GM18519 (cell line): ENCODE measurements around the gene C15orf40.
A peak's percentile ranks its signal among the peaks of the same experiment; 100 is the strongest.

ENCODE experiments used
- ATAC-seq: cut with Tn5 transposase; IDR thresholded peaks from one replicate; pipeline ENCODE4 v1.9.1; 2021; ENCODE audit warnings: mild to moderate bottlenecking, moderate library complexity; ENCODE audit not compliant: unreplicated experiment, low FRiP score

Gene C15orf40

DNA sequence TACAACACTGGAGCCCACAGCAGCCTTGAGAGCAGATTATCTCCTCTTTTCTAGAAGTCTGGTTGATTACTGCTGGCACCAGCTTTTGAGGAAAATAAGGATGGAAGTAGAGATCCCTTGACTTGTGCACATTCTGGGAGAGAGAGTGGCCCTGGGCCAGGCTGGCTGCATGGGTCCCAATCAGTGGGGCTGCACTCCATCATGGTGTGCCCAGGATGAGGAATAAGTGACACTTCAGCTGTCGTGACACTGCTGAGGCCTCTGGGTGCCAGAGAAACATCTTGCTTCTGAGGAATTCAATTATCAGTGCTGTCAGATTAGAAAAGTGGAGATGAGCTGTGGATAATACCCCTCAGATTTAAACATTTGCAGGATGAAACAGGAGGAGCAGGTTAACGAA lies 16.4 kb downstream of the C15orf40 start:
- ATAC-seq: no peak

DNA sequence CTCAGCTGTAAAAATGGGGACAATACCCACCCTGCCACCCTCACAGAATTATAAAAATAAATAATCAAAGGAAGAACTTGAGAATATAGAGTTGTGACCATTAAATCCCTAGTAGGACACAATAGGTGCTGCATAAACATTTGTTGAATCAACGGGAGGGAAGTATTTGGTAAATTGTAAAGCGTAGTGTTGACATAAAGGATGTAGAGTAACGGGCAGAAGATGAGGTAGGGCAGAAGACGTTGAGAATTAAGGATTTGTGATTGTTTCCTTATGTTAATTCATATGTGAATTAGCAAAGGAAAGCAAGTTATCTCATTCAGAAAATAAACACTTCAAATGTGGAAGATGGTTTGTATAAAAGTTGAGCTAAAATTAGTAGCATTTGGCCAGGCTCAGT lies 18.3 kb downstream of the C15orf40 start:
- no peak for ATAC-seq

DNA sequence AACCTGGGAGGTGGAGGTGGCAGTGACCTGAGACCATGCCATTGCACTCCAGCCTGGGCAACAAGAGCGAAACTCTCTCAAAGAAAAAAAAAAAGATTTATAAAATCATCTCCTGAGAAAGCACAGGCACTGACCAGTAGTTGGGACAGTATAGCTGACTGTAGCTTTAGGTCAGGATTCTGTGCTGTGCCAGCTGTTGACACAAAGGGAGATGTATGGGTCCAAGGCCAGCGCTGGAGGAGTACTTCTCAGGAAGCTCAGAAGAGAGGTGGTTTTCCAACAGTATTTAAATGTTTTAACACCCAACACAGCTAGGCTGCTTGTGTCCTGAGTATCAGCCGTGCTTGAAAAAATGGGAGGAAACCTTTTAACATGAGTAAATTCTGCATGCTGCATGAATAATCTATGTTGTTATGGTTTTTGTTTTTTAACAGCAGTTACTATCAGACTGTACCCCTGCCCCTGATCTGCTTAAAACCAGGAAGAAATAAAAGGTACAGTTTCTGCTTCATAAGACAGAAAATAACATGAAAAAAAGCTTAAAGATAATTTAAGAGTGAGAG lies 18.9 kb downstream of the C15orf40 start:
- no peak for ATAC-seq

DNA sequence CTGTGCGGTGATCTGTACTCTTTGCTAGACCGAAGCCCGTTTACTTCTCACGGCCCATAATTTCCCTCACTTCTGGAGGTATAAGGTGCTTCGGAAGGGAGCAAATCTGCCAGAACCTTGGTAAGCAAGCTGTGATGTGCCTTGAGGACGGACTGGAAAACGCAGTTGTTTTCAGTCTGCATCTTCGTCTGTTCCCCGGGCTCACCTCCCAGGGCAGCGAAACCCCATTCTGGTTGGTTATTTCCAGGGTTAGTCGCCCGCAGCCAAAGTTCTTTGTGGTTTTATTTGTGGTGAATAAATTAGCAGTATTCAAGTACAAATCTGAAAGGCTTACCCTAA lies 25.0 kb downstream of the C15orf40 start:
- no peak for ATAC-seq

DNA sequence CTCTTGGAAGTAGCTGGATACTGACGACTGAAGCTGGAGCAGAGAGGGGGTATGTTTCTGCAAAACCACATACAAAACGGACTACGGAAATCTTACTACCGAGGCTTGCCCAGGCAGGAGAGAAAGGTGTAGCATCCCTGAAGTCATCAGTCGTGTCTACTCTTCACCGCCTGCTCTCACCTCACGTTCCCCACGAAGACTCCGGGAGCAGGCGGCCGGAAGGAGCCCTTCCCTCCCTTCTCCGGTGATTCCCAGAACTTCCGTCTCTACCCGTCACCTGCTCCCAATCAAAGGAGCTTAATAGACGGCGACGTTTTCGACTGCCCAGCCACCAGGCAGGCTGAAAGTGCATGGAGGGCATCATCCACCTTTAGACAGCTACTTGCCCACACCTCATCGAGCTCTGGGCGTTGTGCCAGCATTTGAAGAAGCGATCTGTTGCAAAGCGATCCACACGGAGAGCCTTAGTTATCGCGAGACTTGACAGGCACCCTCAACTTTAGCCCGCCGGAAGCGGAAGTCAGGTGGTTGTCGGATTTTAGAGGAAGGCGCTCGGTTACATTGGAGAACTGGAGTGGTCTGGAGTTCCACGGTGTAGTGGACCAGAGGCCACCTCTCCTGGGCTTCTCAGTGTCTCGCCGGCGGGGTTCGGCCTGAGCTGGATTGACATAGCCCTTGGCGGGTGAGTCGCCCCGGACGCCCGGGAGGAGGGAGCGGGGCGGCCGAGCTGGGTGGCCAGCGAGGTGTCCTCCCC lies 25.6 kb downstream of the C15orf40 start, which contains the start of gene RAMAC:
TSS of gene RAMAC (plus strand) at position 523 of the 754 bp plus-strand sequence. CDS start 2,809 bp downstream, outside the sequence.
- peak; percentile 88 for ATAC-seq

DNA sequence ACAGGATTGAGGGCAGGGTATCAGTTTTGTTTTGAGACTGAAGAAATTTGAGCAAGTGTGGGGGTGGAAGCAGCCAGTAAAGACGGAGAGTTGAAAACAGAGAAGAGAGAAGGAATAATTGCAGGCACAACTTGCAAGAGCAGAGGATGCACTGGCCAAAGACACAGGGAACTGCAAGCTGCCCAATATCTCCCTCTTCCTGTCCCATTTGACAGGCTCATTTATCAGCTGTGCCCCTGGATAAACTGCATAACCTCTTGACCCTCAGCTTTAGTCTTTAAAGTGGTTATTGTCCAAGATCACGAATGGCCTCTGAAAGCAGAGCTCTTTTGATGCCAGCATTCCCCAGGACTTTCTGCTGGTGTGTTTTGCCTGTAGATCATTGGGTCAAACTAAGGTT lies 30.5 kb downstream of the C15orf40 start:
- no peak for ATAC-seq

DNA sequence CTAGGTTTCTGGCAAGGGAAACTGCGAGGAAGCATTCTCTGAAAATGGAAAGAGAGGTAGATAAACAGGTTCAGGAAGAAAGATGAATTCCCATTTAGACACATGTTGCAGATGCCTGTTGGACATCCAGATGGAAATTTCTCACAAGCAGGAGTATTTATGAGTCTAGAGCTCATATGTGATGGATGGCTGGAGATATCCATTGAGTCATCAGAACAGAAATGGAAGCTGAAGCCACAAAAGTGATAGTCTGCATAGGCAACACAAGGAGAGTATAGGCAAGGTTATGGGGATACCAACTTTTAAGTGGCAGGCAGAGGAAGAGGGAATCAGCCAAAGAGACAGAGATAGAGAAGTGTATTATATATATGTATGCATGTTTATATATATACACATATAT lies 31.7 kb downstream of the C15orf40 start:
- no peak for ATAC-seq

DNA sequence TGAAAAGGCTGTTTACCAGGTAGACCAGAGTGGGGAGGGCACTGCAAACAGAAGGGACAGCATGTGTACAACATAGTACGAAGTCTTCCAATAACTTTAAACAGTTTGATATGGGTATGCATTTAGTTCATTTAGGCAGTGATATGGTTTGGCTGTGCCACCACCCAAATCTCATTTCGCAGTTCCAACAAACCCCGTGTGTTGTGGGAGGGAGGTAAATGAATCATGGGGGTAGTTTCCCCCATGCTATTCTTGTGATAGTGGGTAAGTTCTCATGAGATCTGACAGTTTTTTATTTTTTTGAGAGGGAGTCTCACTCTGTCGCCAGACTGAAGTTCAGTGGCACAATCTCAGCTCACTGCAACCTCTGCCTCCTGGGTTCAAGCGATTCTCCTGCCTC lies 33.0 kb downstream of the C15orf40 start:
- no peak for ATAC-seq

DNA sequence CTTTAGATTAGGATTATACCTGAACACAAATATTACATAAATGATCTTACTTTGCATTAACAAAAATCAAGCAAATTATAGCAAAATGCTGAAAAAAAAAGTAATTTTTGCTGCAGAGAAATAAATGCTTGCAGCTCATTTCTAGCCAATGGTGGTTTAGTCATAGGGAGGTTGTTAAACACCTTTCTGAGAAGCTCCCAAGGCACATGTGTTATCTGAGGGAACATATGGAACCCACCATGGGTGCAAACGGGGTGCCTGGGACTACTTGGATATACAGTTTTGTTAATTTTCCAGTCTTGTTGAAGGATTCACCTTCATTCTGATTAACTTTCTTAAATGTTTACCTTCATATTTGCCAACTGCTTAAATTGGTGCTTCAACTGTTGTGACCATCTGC lies 34.4 kb downstream of the C15orf40 start:
- ATAC-seq: no peak

DNA sequence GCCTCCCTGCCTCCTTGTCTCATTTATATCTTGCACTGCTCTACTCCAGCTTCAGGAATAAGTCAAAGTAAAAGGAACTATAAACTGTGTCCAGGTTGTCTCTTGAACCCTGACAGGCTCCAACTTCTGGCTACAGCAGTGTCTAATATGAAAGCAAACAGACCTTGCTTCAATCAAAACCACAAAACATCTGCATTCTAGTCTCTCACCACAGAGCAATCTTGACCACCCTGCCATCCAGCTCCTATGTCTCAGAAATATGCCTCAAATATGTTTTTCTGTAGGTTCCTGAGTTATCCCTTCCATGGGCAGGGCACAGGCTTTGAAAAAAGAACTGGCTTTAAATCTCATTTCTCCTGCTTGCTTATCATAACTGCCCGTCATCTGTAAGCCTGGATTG lies 38.4 kb downstream of the C15orf40 start:
- ATAC-seq: no peak

DNA sequence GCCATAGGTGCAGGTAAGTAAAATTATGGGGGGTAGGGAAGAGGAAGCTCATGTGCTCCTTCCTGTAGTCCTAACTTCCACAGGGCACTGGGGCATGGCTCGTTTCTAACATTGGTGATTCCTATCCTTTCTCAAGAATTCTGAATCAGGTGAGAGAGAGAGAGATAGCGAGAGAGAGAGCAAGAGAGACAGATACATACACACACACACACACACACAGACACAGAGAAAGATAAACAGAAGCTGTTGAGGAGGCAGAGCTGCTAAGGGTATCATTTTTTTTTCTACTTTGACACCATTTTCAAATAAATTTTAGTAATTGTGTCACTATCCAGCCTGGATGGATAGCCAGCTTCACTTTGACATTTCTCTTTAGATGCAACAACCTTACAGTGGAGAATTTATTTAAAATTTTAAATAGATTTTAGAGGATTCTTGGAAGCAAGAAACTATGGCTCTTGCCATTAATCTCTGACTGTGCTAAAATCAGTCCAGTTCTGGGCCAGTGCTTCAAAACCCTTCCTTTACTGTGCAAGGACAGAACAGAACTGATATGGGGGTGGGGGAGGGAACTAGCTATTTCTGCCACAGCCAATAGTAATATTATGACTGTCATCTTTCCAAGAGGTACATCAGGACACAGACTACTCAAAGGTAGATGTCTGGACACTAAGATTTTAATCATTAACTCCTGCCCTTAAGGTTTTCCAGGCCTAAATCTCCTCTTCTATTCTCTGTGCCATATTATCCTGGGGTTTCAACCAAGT lies 40.0 kb downstream of the C15orf40 start:
- ATAC-seq: no peak

DNA sequence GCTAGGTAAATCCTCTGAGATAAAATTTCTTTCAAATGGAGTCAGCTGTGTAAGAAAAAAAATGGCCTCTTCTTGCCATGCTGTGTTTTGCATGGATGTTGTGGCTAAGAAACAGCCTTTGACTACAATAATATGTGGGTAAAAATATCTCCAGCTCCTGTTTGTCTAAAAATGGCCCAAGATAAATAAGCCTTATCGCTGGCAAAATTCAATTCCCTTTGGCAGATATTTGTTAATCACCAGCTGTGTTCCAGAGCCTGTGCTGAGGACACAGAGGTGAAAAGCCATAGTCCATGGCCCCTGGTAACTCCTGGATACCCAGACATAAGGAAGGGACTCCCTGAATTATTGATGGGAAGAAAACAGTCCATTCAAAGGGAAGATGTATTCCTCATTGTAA lies 40.7 kb downstream of the C15orf40 start:
- no peak for ATAC-seq

DNA sequence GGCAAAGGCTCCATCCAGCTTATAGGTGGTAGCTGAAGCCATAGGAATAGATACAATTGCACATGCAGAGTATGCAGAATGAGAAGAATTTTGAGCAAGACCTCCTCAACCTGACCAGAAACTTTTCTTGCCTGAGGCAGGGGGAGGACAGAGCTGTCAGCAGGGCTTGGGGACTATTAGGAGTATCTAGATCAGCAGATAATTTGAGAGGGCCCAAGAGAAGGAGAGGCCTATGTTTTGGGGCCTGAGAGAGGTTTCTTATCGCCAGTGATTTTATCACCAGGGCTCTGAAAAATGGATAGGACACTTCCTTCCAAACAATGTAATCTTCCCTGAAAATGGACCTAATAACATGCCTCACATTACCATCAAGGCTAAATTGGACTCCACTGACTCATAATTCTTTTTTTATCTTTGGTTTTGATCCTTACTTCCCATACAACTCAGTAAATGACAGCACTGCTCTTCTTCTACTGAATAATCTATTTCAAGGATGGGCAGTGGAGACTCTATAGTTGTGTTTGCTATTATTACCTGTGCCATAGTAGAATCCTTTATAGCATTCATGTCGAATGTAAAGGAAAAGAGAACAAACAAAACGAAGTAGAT lies 41.3 kb downstream of the C15orf40 start:
- ATAC-seq: no peak

DNA sequence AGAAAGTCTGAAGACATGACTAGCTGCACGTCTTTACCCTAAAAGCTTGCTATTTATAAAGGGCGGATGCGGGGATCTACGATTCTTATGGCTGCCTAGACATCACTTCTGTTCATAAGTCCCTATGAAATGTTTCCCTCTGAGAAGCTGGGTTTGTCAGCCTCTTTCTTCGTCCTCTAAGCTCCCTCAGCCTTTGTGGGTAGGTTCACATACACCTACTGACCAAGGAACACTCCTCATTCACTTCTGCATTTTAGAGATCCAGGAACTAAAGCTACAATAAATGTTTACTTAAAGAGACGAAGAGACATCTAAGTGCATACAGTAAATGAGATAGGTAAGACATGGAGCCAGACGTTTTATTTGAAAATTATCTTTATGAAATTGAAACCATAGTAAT lies 42.1 kb downstream of the C15orf40 start:
- no peak for ATAC-seq

DNA sequence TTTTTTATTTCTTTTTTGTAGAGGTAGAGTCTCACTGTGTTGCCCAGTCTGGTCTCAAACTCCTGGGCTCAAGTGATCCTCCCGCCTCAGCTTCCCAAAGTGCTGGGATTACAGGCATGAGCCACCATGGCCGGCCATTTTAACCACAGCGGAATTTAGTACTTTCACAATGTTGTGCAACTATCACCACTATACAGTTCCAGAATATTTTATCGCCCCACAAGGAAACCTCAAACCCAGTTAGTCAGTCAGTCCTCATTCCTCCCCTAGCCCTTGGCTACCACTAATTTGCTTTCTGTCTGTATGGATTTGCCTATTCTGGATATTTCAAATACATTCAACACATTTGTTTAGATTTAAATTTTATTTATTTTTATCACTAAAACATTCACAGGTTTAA lies 43.4 kb downstream of the C15orf40 start:
- no peak for ATAC-seq

DNA sequence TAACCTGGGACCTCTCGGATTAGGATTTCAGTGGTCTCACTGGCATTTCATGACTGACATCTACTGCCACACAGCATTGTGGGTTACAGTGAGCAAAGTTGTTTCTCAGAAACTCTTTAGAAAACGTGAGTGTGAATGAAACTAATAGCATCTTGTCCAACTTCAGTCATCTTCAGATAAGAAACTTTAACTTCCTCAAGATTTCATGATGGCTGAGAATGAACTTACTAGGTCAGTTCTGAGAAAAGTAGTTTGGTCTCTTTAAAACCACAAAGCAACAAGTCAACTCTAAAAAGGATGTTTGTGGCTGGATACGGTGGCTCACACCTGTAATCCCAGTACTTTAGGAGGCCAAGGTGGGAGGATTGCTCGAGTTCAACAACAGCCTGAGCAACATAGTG lies 44.8 kb downstream of the C15orf40 start:
- peak; percentile 62 for ATAC-seq

DNA sequence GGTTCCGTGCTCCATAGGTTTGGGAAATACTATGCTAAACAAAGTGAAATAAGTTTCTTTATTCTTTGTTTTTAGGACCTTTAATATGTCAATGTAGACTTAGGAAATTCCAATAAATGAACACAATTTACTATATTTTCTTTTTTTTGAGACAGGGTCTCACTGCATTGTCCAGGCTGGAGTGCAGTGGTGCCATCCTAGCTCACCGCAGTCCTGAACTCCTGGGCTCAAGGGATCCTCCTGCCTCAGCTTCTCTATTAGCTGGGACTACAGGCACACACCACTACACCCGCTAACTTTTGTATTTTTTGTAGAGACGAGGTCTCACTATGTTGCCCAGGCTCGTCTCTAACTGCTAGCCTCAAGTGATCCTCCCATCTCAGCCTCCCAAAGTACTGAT lies 46.5 kb downstream of the C15orf40 start:
- ATAC-seq: no peak

DNA sequence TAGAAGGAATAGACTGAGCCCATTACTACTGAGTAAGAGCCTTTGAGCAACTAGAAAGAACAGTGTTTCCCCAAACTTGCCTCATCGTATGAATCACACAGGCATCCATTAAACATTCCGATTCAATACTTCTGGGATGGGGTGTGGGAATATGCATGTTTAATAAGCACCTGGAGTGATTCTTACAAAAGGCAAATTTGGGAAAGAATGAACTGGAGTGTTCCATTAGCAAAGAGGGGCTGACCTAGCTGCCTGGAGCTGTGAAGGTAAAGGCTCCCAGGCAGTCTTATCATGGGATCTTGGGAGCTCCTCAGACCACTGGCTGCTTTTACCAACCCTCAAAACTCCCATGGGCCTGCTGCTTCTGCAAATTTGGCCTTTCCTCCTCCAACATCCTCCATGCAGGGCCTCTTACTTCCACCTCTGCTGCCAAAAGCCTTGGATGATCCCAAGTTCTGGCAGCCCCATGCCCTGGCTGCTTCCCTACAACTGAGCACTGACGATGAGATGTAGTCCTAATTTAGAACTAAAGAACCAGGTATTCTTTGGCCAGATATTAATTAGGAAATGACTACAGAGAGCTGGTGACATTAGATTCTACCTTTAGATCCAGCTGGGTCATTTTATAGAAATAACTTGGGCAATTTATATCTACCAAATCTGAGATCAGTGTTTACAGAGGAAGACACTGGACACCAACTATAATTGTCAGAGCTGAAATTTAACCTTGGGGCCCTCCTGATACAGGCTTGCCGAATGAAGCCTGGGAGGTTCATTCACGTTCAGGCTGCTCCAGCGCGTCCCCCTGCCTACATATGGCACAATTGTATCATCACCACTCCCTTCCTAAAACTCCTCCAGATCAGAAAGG lies 47.7 kb downstream of the C15orf40 start:
- no peak for ATAC-seq

DNA sequence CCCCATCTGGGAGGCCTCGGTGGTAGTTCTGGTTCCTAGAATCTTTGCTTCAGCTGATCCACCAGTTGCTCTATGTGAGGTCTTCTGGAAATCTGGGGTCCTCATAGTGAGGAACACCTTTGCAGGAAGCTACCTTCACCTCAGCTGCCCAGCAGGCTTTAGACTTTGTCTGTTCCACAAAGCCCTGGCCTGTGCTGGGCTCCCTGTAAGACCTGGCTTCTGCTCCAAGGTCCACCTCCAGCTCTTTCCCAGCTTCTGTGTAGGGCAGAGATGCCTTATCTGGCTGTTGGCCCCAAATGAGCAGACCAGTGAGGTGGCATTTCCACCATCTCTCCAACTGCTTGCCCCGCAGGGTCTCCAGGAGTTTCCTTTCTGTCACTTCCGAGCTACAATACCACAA lies 50.7 kb downstream of the C15orf40 start:
- no peak for ATAC-seq

DNA sequence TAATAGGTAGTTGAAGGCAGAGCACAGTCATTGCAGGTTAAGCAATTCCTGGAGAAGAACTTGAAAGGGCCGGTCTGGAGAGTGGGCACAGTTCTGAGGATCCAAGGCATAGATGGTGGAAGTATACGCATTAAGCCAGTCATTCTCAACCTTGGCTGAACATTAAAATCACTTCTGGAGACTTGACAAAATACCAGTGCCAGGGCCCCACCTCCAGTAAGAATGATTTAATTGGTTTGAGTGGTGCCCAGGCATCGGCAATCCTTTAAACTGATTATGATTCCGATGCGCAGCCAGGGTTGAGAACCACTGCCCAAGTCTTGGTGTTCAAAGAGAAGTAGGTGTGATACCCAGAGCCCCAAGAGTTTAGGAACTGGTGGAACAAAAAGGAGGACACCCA lies 52.0 kb downstream of the C15orf40 start:
- no peak for ATAC-seq
